Pancreas (tissue), 10 donors: ENCODE results near the gene CACNA1H. TPM values are rescaled to one million over a fixed set of nuclear protein-coding genes. Genes with fewer than 3 reads are reported as not detected.

ENCODE experiments used
- ATAC-seq, 4 donors: fragments of 200-7000 bp; cut with Tn5 transposase; one replicate each; pipeline versions ENCODE4 v1.8.0 to v1.9.1; 2020; ENCODE audit warnings: mild to moderate bottlenecking in 4 of 4, moderate library complexity in 4 of 4
- DNase-seq, 6 donors: peaks; one replicate each; pipeline ENCODE4 v3.0.0-alpha.2; 2020
- FAIRE-seq: peaks from 2 replicates; lab custom pipeline; 2012; peaks lifted over from hg19 to GRCh38; lab: Jason Lieb, UNC
- H3K27ac ChIP-seq, 4 donors: fragments of 200-600 bp; sonication (generic); 1 replicate in 3 of 4; 2 replicates in 1 of 4; pipeline versions ENCODE4 v1.5.0 to v1.8.0; 2020
- H3K27me3 ChIP-seq, 4 donors: fragments of 200-600 bp; one replicate each; pipeline ENCODE4 v1.8.0; 2021
- H3K36me3 ChIP-seq, 3 donors: fragments of 200-600 bp; sonication (generic) in 1 of 3; one replicate each; pipeline versions ENCODE4 v1.5.0 to v1.8.0; 2020 to 2021
- H3K4me1 ChIP-seq, 3 donors: fragments of 200-600 bp; one replicate each; pipeline ENCODE4 v1.8.0; 2021
- H3K4me3 ChIP-seq, 4 donors: fragments of 200-600 bp; sonication (generic) in 2 of 4; one replicate each; pipeline versions ENCODE4 v1.5.0 to v1.8.0; 2020 to 2021
- H3K9me3 ChIP-seq, 4 donors: fragments of 200-600 bp; one replicate each; pipeline ENCODE4 v1.8.0; 2021
- WGBS, 2 donors: extraction: QIAGEN DNeasy Blood & Tissue Kit; methylation state at CpG; one replicate each; pipeline ENCODE4 v1.1.7; 2013; 5-methylcytosine and 5-hydroxymethylcytosine counted together
- intact Hi-C, 3 donors: fragments of 100-400 bp; cut with DNase I; formaldehyde crosslinking; loops; one replicate each; pipeline versions ENCODE4 v1.11.1 to v1.14.2; 2022
- polyA plus RNA-seq, 2 donors: library from polyadenylated mRNA; stranded (reverse); fragments of 200-250 nt; gene quantifications; one replicate each; pipeline ENCODE4 v1.2.3, GENCODE V29; 2013
- total RNA-seq, 6 donors: library from RNA; stranded (reverse); fragmentation: NEBNext Ultra II Directional in 4 of 6; extraction: Animal tissue kit (Norgen Biotek cat#: 25700) in 4 of 6; gene quantifications; one replicate each; pipeline versions ENCODE4 v1.2.1 to v1.2.4, GENCODE V29; 2021 to 2023
- TF ChIP-seq, protein P1 (sequence below), 4 donors: fragments of 200-600 bp; sonication (generic) in 3 of 4; IDR thresholded peaks; one replicate each; pipeline versions ENCODE4 v1.5.0 to v1.8.0; 2021; ENCODE audit warnings: antibody characterized with exemption in 4 of 4
- donor health status: healthy with polysubstance abuse.
- donor health status: DM: no; HTN: no; CAD: no; lungs with moderate emphysema.
- donor health status: DM: no; HTN: no; CAD: no.
- donor health status: control.
- donor health status: control.
- donor health status: Bipolar disorder and iron deficiency.
- donor health status: DM: yes; HTN: yes; CAD: no.
- donor health status: DM: no; HTN: no; CAD: no.
- donor health status: DM: no; HTN: no; CAD: no.
- donor health status: DM: yes; HTN: yes; CAD: no.

CACNA1H gene
- total and polyA plus RNA-seq, 8 donors = 2.5 to 20.5 (median 4.9) TPM

DNA sequence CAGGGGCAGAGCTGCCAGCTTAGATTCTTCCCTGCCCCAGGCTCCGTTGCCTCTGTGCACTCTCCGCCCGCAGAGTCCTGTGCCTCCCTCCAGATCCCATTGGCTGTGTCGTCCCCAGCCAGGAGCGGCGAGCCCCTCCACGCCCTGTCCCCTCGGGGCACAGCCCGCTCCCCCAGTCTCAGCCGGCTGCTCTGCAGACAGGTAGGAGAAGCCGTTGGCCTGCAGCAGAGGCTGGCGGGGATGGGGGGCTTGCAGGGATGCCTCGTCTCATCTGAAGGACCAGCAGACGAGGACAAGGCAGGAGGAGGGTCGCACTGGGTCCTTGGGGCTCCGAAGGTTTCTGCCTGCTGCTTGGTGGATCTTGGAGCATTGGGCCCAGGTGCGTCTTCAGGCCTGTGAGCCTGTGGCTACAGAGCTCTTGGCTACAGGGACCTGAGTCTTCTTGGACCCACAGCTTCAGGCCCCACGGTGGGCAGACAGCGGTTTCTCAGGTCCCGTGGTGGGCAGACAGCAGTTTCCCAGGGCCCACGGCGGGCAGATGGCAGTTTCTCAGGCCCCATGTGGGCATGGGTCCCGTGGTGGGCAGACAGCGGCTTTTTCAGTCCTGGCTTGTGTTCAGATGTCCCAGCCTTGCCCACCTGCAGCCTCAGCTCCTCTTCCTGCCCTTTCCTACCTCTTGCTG lies 66.2 kb downstream of the CACNA1H start:
- H3K27me3 ChIP-seq = no peaks in the 10 kb centered on the region
- TF ChIP-seq, protein P1, sequence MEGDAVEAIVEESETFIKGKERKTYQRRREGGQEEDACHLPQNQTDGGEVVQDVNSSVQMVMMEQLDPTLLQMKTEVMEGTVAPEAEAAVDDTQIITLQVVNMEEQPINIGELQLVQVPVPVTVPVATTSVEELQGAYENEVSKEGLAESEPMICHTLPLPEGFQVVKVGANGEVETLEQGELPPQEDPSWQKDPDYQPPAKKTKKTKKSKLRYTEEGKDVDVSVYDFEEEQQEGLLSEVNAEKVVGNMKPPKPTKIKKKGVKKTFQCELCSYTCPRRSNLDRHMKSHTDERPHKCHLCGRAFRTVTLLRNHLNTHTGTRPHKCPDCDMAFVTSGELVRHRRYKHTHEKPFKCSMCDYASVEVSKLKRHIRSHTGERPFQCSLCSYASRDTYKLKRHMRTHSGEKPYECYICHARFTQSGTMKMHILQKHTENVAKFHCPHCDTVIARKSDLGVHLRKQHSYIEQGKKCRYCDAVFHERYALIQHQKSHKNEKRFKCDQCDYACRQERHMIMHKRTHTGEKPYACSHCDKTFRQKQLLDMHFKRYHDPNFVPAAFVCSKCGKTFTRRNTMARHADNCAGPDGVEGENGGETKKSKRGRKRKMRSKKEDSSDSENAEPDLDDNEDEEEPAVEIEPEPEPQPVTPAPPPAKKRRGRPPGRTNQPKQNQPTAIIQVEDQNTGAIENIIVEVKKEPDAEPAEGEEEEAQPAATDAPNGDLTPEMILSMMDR (IDR thresholded peaks at IDR 0.05) = no peak
- H3K4me1 ChIP-seq = no peaks in the 10 kb centered on the region
- no peaks in the 10 kb centered on the region for H3K36me3 ChIP-seq
- 60 to 75% methylated on average over 24 of the region's 24 CpGs for WGBS, 2 donors
- ATAC-seq (no peak), FAIRE-seq (no peak), DNase-seq (no peak)
- no peak overlapping the region for H3K4me3 ChIP-seq
- H3K9me3 ChIP-seq = no peaks in the 10 kb centered on the region
- no peak overlapping the region for H3K27ac ChIP-seq
- intact Hi-C loops = no loop called here

- WGBS, 2 donors = 76 to 84% methylated on average over 39 to 55 of the region's 55 CpGs
- H3K4me1 ChIP-seq = no peaks in the 10 kb centered on the region
- TF ChIP-seq, protein P1 (IDR thresholded peaks at IDR 0.05) = no peak
Observed at GRCh38 chr16:1220098-1220728, 67.3 kb downstream of the CACNA1H start.

GRCh38 chr16:1220841-1221627 lies 68.1 kb downstream of the CACNA1H start:
- H3K36me3 ChIP-seq = no peaks in the 10 kb centered on the region
- no peak overlapping the region for H3K27ac ChIP-seq
- H3K4me1 ChIP-seq = no peaks in the 10 kb centered on the region
- H3K4me3 ChIP-seq = no peak overlapping the region
- no peaks in the 10 kb centered on the region for H3K9me3 ChIP-seq
- ATAC-seq (no peak), FAIRE-seq (no peak), DNase-seq (no peak)
- no peaks in the 10 kb centered on the region for H3K27me3 ChIP-seq
- TF ChIP-seq, protein P1 (IDR thresholded peaks at IDR 0.05) = no peak
- 73 to 83% methylated on average over 46 to 48 of the region's 48 CpGs for WGBS, 2 donors
- intact Hi-C loops = no loop called here

More at GRCh38 chr16:1220098-1220728, 67.3 kb downstream of the CACNA1H start:
- no peak for DNase-seq
- no peak for FAIRE-seq
- no peak overlapping the region for H3K27ac ChIP-seq
- no peaks in the 10 kb centered on the region for H3K36me3 ChIP-seq
- H3K27me3 ChIP-seq = no peaks in the 10 kb centered on the region
- intact Hi-C loops = no loop called here
- no peaks in the 10 kb centered on the region for H3K9me3 ChIP-seq
- no peak overlapping the region for H3K4me3 ChIP-seq
- ATAC-seq = no peak

DNA sequence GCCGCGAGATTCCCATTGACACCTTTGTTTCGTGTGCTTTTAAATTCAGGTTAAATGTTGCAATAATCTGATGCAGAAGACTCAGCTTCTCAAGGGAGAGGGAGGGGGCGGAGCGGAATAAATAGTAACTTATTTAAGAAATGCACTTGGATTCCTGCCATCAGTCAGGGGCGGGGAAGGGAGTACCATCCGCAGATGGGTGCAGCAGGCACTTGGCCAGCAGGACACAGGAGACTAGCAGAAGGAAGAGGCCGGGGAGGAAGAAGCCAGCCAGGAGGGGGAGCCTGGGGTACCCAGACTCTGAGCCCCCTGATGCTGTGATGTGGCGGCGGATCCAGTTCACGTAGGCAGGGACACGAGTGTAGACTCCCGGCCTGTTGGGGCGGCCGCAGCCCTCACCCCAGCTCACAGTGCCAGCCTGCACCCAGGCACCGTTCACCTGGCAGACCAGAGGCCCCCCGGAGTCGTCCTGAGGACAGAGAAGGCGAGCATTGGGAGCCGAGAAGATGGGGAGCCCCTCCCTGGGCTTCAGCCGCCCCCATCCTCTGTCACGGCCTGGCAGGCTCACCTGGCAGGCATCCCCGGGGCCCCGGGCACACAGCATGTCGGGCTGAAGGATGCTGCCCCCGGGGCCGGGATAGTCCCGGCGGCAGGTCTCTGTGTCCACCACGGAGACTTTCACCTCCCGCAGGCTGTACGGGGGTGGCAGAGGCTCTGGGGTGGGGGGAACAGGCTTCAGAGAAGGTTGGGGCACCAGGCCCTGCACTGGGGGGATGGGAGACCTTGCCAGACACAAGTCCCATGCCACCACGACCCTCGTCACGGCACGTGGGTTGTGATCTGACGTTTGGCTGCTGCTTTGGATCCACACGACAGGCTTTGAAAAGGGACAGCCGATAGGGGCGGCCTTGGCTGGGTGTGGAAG lies 69.0 kb downstream of the CACNA1H start:
- Histone ChIP-seq H3K36me3 (no peaks in the 10 kb centered on the region), H3K27me3 (no peaks in the 10 kb centered on the region), H3K4me3 (no peak overlapping the region), H3K27ac (no peak overlapping the region), H3K4me1 (no peaks in the 10 kb centered on the region), H3K9me3 (no peaks in the 10 kb centered on the region)
- no peak for ATAC-seq
- TF ChIP-seq, protein P1 (IDR thresholded peaks at IDR 0.05) = no peak
- peak in 1 of 6 donors; percentile 40 for DNase-seq
- no peak for FAIRE-seq
- intact Hi-C loops = no loop called here
- 68 to 74% methylated on average over 37 to 40 of the region's 40 CpGs for WGBS, 2 donors
